Subcutaneous adipose tissue (tissue), 4 donors: Measurements from ENCODE around the gene PLCD1. TPM values are rescaled to one million over a fixed set of nuclear protein-coding genes. Genes with fewer than 3 reads are reported as not detected.

Experiments used
- CTCF ChIP-seq: fragments of 450-650 bp; IDR thresholded peaks from one replicate; pipeline ENCODE4 v1.5.1; 2016; ENCODE audit warnings: low read depth, mild to moderate bottlenecking, control low read depth, antibody characterized with exemption, moderate library complexity
- total RNA-seq, 4 donors: library from RNA; depleted of rRNA; stranded (reverse); fragments of >200 nt; gene quantifications; one replicate each; pipeline ENCODE4 v1.1.0, GENCODE V29; 2016

Gene PLCD1
- total RNA-seq, 4 donors from 2014 or later, result 17.4 to 34.8 (median 25.2) TPM

DNA sequence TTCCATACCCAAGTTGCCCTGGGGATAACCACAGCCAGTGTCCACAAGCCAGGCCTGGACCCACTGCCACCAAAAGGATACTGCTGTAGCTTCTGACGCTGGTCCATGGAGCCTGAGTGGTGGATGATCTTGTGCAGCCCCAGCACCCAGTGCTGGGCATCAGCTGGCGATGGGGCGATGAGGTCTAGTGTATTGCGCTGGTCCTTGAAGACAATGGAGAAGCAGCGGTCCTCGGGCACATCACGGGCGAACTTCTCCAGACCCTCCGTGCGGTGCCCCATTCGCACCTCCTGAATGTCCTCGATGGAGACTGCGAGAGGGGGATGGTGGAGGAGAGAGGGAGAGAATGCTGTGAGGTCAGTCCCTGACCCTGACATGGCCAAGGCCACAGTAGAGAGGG lies 13.0 kb downstream of the PLCD1 start:
- no peak for TF ChIP-seq CTCF

DNA sequence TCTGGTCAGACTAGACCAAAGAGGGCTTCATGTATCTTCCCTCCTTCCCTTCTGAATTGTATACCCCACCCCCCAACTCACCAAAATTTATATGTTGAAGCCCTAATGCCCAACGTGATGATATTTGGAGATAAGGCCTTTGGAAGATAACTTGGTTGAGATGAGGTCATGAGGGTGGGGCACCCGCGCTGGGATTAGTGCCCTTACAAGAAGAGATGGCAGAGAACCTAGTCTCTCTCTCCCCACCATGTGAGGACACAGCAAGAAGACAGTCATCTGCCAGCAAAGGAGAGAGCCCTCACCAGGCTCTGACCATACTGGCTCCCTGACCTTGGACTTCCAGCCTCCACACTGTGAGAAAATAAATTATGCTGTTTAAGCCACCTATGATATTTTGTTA lies 13.5 kb downstream of the PLCD1 start:
- TF ChIP-seq CTCF, result no peak

GRCh38 chr3:38015485-38015884 lies 14.0 kb downstream of the PLCD1 start:
- TF ChIP-seq CTCF, result no peak

- TF ChIP-seq CTCF, result no peak
Observed at GRCh38 chr3:38011111-38011510, 18.3 kb downstream of the PLCD1 start.

DNA sequence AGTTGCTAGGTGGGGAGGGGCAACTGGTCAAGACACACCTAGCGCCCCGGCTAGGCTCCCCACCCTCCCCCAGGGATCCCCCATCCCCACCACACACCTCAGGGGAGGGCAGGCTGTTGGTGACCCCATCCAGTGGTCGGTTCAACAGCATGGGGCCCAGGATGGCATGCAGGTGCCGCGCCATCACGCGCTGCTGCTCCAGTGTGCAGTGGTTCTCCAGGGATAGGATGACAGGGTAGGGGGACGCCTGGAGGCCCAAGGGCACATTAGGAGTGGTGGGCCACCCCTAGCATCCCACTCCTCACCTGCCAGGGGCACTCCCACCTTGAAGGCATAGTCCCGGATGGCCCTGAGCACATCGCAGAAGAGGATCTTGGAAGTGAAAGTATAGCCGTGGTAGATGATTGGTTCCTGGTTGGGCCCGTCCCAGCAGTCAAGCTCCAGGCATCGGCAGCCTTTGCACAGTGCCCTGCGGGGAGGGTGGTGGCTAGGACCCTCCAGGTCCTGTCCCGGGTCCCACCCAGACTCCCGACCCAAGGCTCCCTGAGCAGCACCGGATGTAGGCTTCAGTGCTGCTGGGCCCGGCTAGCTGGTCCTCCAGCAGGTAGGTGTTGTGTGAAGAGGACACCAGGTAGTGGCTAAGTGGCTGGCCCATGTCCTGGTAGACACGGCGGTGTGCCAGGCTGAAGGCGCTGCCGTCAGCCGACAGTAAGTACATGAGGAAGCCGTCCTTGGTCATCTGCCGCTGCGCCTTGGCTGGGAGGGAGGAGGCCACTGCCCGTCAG lies 19.4 kb downstream of the PLCD1 start:
- TF ChIP-seq CTCF, result no peak

DNA sequence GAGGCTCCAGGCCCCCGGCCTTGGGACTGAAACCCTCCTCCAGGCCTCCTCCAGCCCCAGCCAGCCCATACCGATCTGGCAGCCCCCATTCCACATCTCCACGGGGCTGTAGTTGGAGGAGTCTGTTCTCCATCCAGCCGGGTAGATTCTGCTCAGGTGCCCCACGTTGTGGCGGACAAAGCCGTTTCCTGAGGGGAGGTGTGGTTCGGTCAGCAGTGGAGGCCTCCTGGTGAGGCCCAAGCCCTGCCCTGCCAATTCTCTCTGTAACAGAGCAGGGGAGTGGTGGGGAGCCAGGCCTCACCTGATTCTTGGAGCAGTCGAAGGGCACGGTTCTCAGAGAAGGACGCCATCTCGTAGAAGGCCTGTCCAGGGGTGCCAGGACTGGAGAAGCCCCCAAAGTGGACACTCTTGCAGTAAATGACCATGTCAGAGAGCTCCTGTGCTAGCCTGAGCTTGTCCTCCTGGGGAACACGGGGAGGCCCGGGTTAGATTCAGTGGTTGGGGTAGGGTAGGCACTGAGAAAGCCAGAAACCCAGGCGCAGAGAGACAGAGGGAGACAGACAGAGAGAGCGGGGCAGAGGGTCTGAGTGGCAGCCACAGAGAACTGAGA lies 20.4 kb downstream of the PLCD1 start:
- no peak for TF ChIP-seq CTCF

DNA sequence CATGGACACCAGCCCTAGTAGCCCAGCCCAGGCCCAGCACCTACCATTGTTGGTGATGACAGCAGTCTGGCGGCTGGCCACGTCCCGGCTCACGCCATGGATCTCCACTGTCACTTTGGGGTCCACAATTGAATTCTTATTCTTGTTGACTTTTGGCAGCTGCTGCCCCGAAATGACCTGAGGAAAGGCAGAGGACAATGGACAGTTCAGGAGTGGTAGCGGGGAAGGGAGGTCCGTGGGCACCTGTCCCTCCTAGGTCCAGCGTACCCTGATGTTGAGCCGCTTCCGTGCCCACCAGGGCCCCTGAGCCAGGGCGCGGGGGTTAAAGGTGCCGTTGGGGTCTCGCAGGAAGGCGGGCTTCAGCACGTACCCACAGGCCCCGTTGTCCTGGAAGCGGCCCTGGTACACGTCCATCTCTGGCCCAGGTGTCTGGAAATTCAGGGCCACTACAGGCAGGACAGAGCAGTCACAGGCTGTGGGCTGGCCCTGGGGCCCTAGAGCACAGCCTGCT lies 21.2 kb downstream of the PLCD1 start:
- TF ChIP-seq CTCF, result no peak
